ENCODE data around the gene AK4.

The AK4 gene

GRCh38 chr1:65278376-65279069 lies 130.5 kb downstream of the AK4 start:
- DNase-seq (ENCODE audit: low spot score) = no peak

- no peak for DNase-seq (ENCODE audit: low spot score)
Observed at GRCh38 chr1:65279070-65279779, 131.2 kb downstream of the AK4 start.

All from hepatic stellate cell (primary cell).